ENCODE measurements around the gene JAM3.

GRCh38 chr11:134068829-134069425 is at the start of gene JAM3:
- TF ChIP-seq CTCF (IDR thresholded peaks at IDR 0.05) (no peak), POLR2A (IDR thresholded peaks at IDR 0.05) (peak in 2 of 3 donors; percentile 36 to 52)
